ENCODE results near the gene OR3A1. TPM values are rescaled to one million over a fixed set of nuclear protein-coding genes. Genes with fewer than 3 reads are reported as not detected.
"Not testable (repeated sequence)": the region's sequence is repeated elsewhere in the genome, so short reads cannot be mapped to it uniquely, and the experiment has no call there.

Gene OR3A1
- total and polyA plus RNA-seq, 5 donors from 2014 or later: 0.13 to 0.56 (median 0.40) TPM; not detected in 1

DNA sequence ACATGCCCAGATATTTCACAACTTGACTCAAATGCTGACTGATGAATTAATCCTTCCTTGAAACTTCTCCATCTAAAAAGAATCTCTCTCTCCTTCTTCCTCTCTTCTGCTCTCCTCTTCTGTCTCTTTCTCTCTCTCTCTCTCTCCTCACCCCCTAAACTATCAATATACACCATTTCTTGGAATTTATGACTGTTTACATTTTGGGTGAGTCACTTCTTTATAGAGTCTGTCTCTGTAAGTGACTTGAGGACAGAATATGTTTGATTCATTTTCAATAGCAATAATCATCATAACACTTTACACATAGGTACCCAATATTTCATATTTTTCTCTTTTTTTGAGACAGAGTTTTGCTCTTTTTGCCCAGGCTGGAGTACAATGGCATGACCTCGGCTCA is 15.3 kb downstream of the OR3A1 start:
- ATAC-seq (ENCODE audit: low read depth in 2 of 2): no peak
- H3K9me3 Mint-ChIP-seq: peaks cover 0 to 5% (median 3%) of the 10 kb centered on the region in 7 donors

GRCh38 chr17:3276126-3276525 is 22.0 kb downstream of the OR3A1 start:
- no peaks in the 10 kb centered on the region for H3K27me3 ChIP-seq (ENCODE audit: control insufficient read depth, insufficient read depth, low read length)
- DNase-seq (no peak), ATAC-seq (ENCODE audit: low read depth in 2 of 2) (no peak)
- Mint-ChIP-seq H3K4me3 (no peak overlapping the region), H3K27me3 (peaks cover 4% of the 10 kb centered on the region), H3K4me1 (no peaks in the 10 kb centered on the region), H3K9me3 (peaks cover 0 to 10% (median 6%) of the 10 kb centered on the region in 7 donors), H3K36me3 (no peaks in the 10 kb centered on the region), H3K27ac (no peak overlapping the region)
- H3K9me3 ChIP-seq (ENCODE audit: control insufficient read depth in 2 of 2, low read length in 2 of 2): peaks cover 5 to 8% of the 10 kb centered on the region in 2 experiments
- H3K4me1 ChIP-seq (ENCODE audit: control insufficient read depth, insufficient read depth, low read length, poor library complexity, severe bottlenecking): no peaks in the 10 kb centered on the region
- no peak overlapping the region for H3K4me3 ChIP-seq (ENCODE audit: low read depth, low read length)
- no peaks in the 10 kb centered on the region for H3K36me3 ChIP-seq (ENCODE audit: control insufficient read depth, insufficient read depth, low read length)
- no peak overlapping the region for H3K27ac ChIP-seq (ENCODE audit: insufficient read depth, low read length, poor library complexity, severe bottlenecking)

More for the DNA sequence above, 15.3 kb downstream of the OR3A1 start:
- no peaks in the 10 kb centered on the region for H3K36me3 Mint-ChIP-seq
- DNase-seq: no peak
- H3K36me3 ChIP-seq (ENCODE audit: control insufficient read depth, insufficient read depth, low read length): no peaks in the 10 kb centered on the region
- H3K4me3 ChIP-seq (ENCODE audit: low read depth, low read length): no peak overlapping the region
- no peaks in the 10 kb centered on the region for H3K27me3 ChIP-seq (ENCODE audit: control insufficient read depth, insufficient read depth, low read length)
- H3K27ac Mint-ChIP-seq: no peak overlapping the region
- H3K4me1 ChIP-seq (ENCODE audit: control insufficient read depth, insufficient read depth, low read length, poor library complexity, severe bottlenecking): no peaks in the 10 kb centered on the region
- H3K9me3 ChIP-seq (ENCODE audit: control insufficient read depth in 2 of 2, low read length in 2 of 2): no peaks in the 10 kb centered on the region
- H3K4me1 Mint-ChIP-seq: no peaks in the 10 kb centered on the region
- peaks cover 10% of the 10 kb centered on the region for H3K27me3 Mint-ChIP-seq
- no peak overlapping the region for H3K27ac ChIP-seq (ENCODE audit: insufficient read depth, low read length, poor library complexity, severe bottlenecking)
- no peak overlapping the region for H3K4me3 Mint-ChIP-seq

DNA sequence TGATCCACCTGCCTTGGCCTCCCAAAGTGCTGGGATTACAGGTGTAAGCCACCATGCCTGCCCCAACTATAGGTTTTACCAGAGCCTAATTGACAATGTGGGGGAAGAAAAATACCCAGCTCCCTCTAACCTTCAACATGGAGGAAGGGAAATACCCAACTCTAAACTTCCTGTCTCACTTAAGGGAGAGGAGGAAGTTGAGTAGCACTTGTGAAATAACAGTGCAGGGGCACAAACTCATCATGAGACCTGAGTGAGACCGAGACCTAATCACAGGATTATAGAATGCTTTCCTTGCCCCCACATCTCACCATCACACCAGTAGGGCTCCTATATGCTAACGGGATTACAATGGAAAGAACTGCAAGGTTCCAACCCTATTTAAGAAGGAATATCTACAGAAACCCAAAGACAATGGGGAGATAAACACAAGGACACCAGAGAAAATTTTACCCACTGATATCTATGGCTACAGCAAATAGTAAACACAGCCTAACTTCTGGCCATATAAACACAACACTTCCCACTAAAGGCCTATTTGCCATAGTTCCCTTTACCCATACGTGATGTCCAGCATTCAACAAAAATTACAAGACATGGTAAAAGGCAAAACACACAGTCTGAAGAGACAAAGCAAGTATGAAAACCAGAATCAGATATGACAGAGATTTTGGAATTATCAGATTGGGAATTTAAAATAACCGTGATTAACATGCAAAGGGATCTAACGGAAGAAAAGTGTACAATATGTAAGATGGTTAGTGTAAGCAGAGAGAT is 26.9 kb downstream of the OR3A1 start:
- Mint-ChIP-seq H3K4me1 (no peaks in the 10 kb centered on the region), H3K27ac (no peak overlapping the region), H3K9me3 (peaks cover 3 to 17% (median 6%) of the 10 kb centered on the region in 7 donors), H3K4me3 (no peak overlapping the region), H3K36me3 (no peaks in the 10 kb centered on the region), H3K27me3 (peaks cover 8% of the 10 kb centered on the region)
- ATAC-seq (ENCODE audit: low read depth in 2 of 2): no peak
- Histone ChIP-seq H3K9me3 (ENCODE audit: control insufficient read depth in 2 of 2, low read length in 2 of 2) (peaks cover 6 to 8% of the 10 kb centered on the region in 2 experiments), H3K27me3 (ENCODE audit: control insufficient read depth, insufficient read depth, low read length) (no peaks in the 10 kb centered on the region), H3K36me3 (ENCODE audit: control insufficient read depth, insufficient read depth, low read length) (no peaks in the 10 kb centered on the region), H3K27ac (ENCODE audit: insufficient read depth, low read length, poor library complexity, severe bottlenecking) (no peak overlapping the region), H3K4me1 (ENCODE audit: control insufficient read depth, insufficient read depth, low read length, poor library complexity, severe bottlenecking) (no peaks in the 10 kb centered on the region), H3K4me3 (ENCODE audit: low read depth, low read length) (no peak overlapping the region)
- no peak for DNase-seq

GRCh38 chr17:3260600-3260999 is 37.6 kb downstream of the OR3A1 start:
- no peak overlapping the region for H3K27ac ChIP-seq (ENCODE audit: insufficient read depth, low read length, poor library complexity, severe bottlenecking)
- no peaks in the 10 kb centered on the region for H3K9me3 ChIP-seq (ENCODE audit: control insufficient read depth in 2 of 2, low read length in 2 of 2)
- H3K27me3 ChIP-seq (ENCODE audit: control insufficient read depth, insufficient read depth, low read length): no peaks in the 10 kb centered on the region
- Mint-ChIP-seq H3K27ac (no peak overlapping the region), H3K36me3 (no peaks in the 10 kb centered on the region), H3K9me3 (peaks cover 0 to 7% (median 0%) of the 10 kb centered on the region in 7 donors), H3K4me3 (no peak overlapping the region), H3K4me1 (no peaks in the 10 kb centered on the region), H3K27me3 (peaks cover 6% of the 10 kb centered on the region)
- no peak overlapping the region for H3K4me3 ChIP-seq (ENCODE audit: low read depth, low read length)
- no peak for ATAC-seq (ENCODE audit: low read depth in 2 of 2)
- H3K36me3 ChIP-seq (ENCODE audit: control insufficient read depth, insufficient read depth, low read length): no peaks in the 10 kb centered on the region
- H3K4me1 ChIP-seq (ENCODE audit: control insufficient read depth, insufficient read depth, low read length, poor library complexity, severe bottlenecking): no peaks in the 10 kb centered on the region
- no peak for DNase-seq

- Mint-ChIP-seq H3K36me3 (no peaks in the 10 kb centered on the region), H3K27me3 (peaks cover 5% of the 10 kb centered on the region), H3K27ac (no peak overlapping the region), H3K9me3 (peaks cover 0 to 6% (median 0%) of the 10 kb centered on the region in 7 donors), H3K4me1 (no peaks in the 10 kb centered on the region), H3K4me3 (no peak overlapping the region)
- H3K4me3 ChIP-seq (ENCODE audit: low read depth, low read length): no peak overlapping the region
- ATAC-seq (ENCODE audit: low read depth in 2 of 2) (no peak), DNase-seq (no peak)
- no peaks in the 10 kb centered on the region for H3K36me3 ChIP-seq (ENCODE audit: control insufficient read depth, insufficient read depth, low read length)
- no peaks in the 10 kb centered on the region for H3K9me3 ChIP-seq (ENCODE audit: control insufficient read depth in 2 of 2, low read length in 2 of 2)
- no peaks in the 10 kb centered on the region for H3K27me3 ChIP-seq (ENCODE audit: control insufficient read depth, insufficient read depth, low read length)
- H3K27ac ChIP-seq (ENCODE audit: insufficient read depth, low read length, poor library complexity, severe bottlenecking): no peak overlapping the region
- no peaks in the 10 kb centered on the region for H3K4me1 ChIP-seq (ENCODE audit: control insufficient read depth, insufficient read depth, low read length, poor library complexity, severe bottlenecking)
Observed at GRCh38 chr17:3260163-3260562, 38.0 kb downstream of the OR3A1 start.

- Histone ChIP-seq H3K4me3 (ENCODE audit: low read depth, low read length) (no peak overlapping the region), H3K4me1 (ENCODE audit: control insufficient read depth, insufficient read depth, low read length, poor library complexity, severe bottlenecking) (no peaks in the 10 kb centered on the region), H3K36me3 (ENCODE audit: control insufficient read depth, insufficient read depth, low read length) (no peaks in the 10 kb centered on the region), H3K27me3 (ENCODE audit: control insufficient read depth, insufficient read depth, low read length) (no peaks in the 10 kb centered on the region), H3K9me3 (ENCODE audit: control insufficient read depth in 2 of 2, low read length in 2 of 2) (no peaks in the 10 kb centered on the region), H3K27ac (ENCODE audit: insufficient read depth, low read length, poor library complexity, severe bottlenecking) (no peak overlapping the region)
- H3K27me3 Mint-ChIP-seq: no peaks in the 10 kb centered on the region
- no peaks in the 10 kb centered on the region for H3K4me1 Mint-ChIP-seq
- no peak for DNase-seq
- no peak overlapping the region for H3K27ac Mint-ChIP-seq
- ATAC-seq (ENCODE audit: low read depth in 2 of 2): no peak
- H3K9me3 Mint-ChIP-seq: peaks cover 0 to 9% (median 0%) of the 10 kb centered on the region in 7 donors
- no peak overlapping the region for H3K4me3 Mint-ChIP-seq
- no peaks in the 10 kb centered on the region for H3K36me3 Mint-ChIP-seq
Observed at GRCh38 chr17:3256575-3256974, 41.6 kb downstream of the OR3A1 start.

- H3K27ac Mint-ChIP-seq; H3K27me3 Mint-ChIP-seq; H3K4me3 ChIP-seq (ENCODE audit: low read depth, low read length); H3K27ac ChIP-seq (ENCODE audit: insufficient read depth, low read length, poor library complexity, severe bottlenecking); H3K36me3 ChIP-seq (ENCODE audit: control insufficient read depth, insufficient read depth, low read length); ATAC-seq (ENCODE audit: low read depth in 2 of 2); H3K27me3 ChIP-seq (ENCODE audit: control insufficient read depth, insufficient read depth, low read length); H3K9me3 ChIP-seq (ENCODE audit: control insufficient read depth in 2 of 2, low read length in 2 of 2); H3K4me3 Mint-ChIP-seq; H3K9me3 Mint-ChIP-seq; H3K4me1 ChIP-seq (ENCODE audit: control insufficient read depth, insufficient read depth, low read length, poor library complexity, severe bottlenecking); H3K36me3 Mint-ChIP-seq; DNase-seq; H3K4me1 Mint-ChIP-seq: not testable (repeated sequence)
Observed at GRCh38 chr17:3249013-3249412, 49.1 kb downstream of the OR3A1 start.

DNA sequence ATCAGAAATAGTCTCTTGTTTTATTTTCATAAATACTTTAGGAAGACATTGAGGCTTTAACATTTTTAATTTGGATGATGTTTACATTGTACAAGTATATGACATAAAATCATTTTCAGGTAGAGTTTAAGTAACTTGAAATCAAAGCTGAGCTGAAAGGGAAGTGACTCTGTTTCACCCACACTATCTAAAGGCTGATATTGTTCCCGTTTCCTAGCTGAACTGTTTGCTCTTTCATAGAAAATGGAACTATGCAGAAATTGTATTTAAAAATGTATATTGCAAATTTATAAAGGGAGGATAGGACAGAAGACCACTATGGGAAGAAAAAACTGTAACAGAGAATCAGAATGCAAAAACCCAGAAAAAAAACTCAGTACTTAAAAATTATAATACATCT is 53.3 kb downstream of the OR3A1 start:
- H3K36me3 ChIP-seq (ENCODE audit: control insufficient read depth, insufficient read depth, low read length); H3K4me1 ChIP-seq (ENCODE audit: control insufficient read depth, insufficient read depth, low read length, poor library complexity, severe bottlenecking); H3K27me3 ChIP-seq (ENCODE audit: control insufficient read depth, insufficient read depth, low read length); H3K27ac Mint-ChIP-seq; H3K4me1 Mint-ChIP-seq; H3K9me3 Mint-ChIP-seq; ATAC-seq (ENCODE audit: low read depth in 2 of 2); H3K27me3 Mint-ChIP-seq; H3K27ac ChIP-seq (ENCODE audit: insufficient read depth, low read length, poor library complexity, severe bottlenecking); H3K9me3 ChIP-seq (ENCODE audit: control insufficient read depth in 2 of 2, low read length in 2 of 2); H3K4me3 ChIP-seq (ENCODE audit: low read depth, low read length); DNase-seq; H3K4me3 Mint-ChIP-seq; H3K36me3 Mint-ChIP-seq: not testable (repeated sequence)
